IMR-90 (cell line): Measurements from ENCODE around the gene EPHB1. TPM values are rescaled to one million over a fixed set of nuclear protein-coding genes. Genes with fewer than 3 reads are reported as not detected.

ENCODE experiments used
- ATAC-seq: fragments of 200-7000 bp; cut with Tn5 transposase; 2 replicates; pipeline ENCODE4 v1.9.1; 2020; ENCODE audit warnings: low read depth, mild to moderate bottlenecking, moderate library complexity
- BruUV-seq: library from RNA; stranded (reverse); fragments of 400-500 nt; replicated peaks from 2 replicates; lab custom pipeline; 2021; lab: Mats Ljungman, UMichigan
- CTCF ChIA-PET: fragments of 300-600 bp; formaldehyde crosslinking; extraction: SDS; loops from one replicate; lab custom pipeline; 2021; ENCODE audit warnings: antibody characterized with exemption; lab: Yijun Ruan, JAX
- POLR2A ChIA-PET: fragments of 300-600 bp; sonication (Branson Sonifier 250); formaldehyde crosslinking; loops from one replicate; lab custom pipeline; 2022; ENCODE audit warnings: antibody characterized with exemption; ENCODE audit not compliant: unreplicated experiment; lab: Charles Lee
- DNase-seq: peaks from one replicate; pipeline ENCODE4 v3.0.0; 2013
- H2AFZ ChIP-seq: replicated peaks from 2 replicates; pipeline ENCODE3; 2013; ENCODE audit warnings: low read length, mild to moderate bottlenecking; ENCODE audit not compliant: poor library complexity
- H2AK5ac ChIP-seq: 2 replicates; pipeline ENCODE4 v1.6.1; 2013; ENCODE audit warnings: low read depth, low read length, inconsistent platforms
- H2AK9ac ChIP-seq: replicated peaks from 2 replicates; pipeline ENCODE3; 2013; ENCODE audit warnings: mild to moderate bottlenecking, low read depth, low read length, moderate library complexity; ENCODE audit not compliant: poor library complexity
- H2BK120ac ChIP-seq: 2 replicates; pipeline ENCODE4 v1.6.1; 2013; ENCODE audit warnings: low read depth, low read length, inconsistent platforms
- H2BK15ac ChIP-seq: 3 replicates; pipeline ENCODE4 v1.6.1; 2013; ENCODE audit warnings: low read depth, low read length, inconsistent platforms
- H2BK20ac ChIP-seq: 2 replicates; pipeline ENCODE4 v1.6.1; 2013; ENCODE audit warnings: low read depth, mild to moderate bottlenecking, inconsistent platforms, low read length, moderate library complexity
- H2BK5ac ChIP-seq: 2 replicates; pipeline ENCODE4 v1.6.1; 2013; ENCODE audit warnings: mild to moderate bottlenecking, low read depth, low read length, inconsistent platforms; ENCODE audit not compliant: poor library complexity, severe bottlenecking
- H3K14ac ChIP-seq: replicated peaks from 2 replicates; pipeline ENCODE4 v1.6.1; 2013; ENCODE audit warnings: low read depth, low read length, inconsistent platforms
- H3K18ac ChIP-seq: 2 replicates; pipeline ENCODE4 v1.6.1; 2013; ENCODE audit warnings: low read depth, low read length, control low read depth
- H3K23ac ChIP-seq: 2 replicates; pipeline ENCODE4 v1.6.1; 2013; ENCODE audit warnings: low read depth, low read length, inconsistent platforms
- H3K27ac ChIP-seq: 2 replicates; pipeline ENCODE4 v1.5.1; 2013; ENCODE audit warnings: mild to moderate bottlenecking, control low read depth, low read length; ENCODE audit not compliant: insufficient read depth
- H3K27me3 ChIP-seq: 2 replicates; pipeline ENCODE4 v1.6.1; 2013; ENCODE audit warnings: low read length; ENCODE audit not compliant: control insufficient read depth, insufficient read depth
- H3K36me3 ChIP-seq: 2 replicates; pipeline ENCODE4 v1.6.1; 2013; ENCODE audit warnings: low read length, mixed read lengths; ENCODE audit not compliant: control insufficient read depth, insufficient read depth
- H3K4ac ChIP-seq: 2 replicates; pipeline ENCODE4 v1.6.1; 2013; ENCODE audit warnings: low read depth, low read length, inconsistent platforms
- H3K4me1 ChIP-seq: 2 replicates; pipeline ENCODE4 v1.6.1; 2013; ENCODE audit warnings: low read length, mixed read lengths; ENCODE audit not compliant: control insufficient read depth, insufficient read depth
- H3K4me2 ChIP-seq: 2 replicates; pipeline ENCODE4 v1.6.1; 2013; ENCODE audit warnings: low read depth, mild to moderate bottlenecking, control low read depth, low read length, moderate library complexity
- H3K4me3 ChIP-seq: 2 replicates; pipeline ENCODE4 v1.5.1; 2013; ENCODE audit warnings: low read depth, mild to moderate bottlenecking, control low read depth, low read length, moderate library complexity; ENCODE audit not compliant: insufficient read depth
- H3K56ac ChIP-seq: 2 replicates; pipeline ENCODE4 v1.6.1; 2013; ENCODE audit warnings: low read length, inconsistent platforms; ENCODE audit not compliant: insufficient read depth; ENCODE audit errors: extremely low read depth
- H3K79me1 ChIP-seq, 2 experiments: 2 replicates each; pipeline ENCODE4 v1.6.1; 2013; ENCODE audit warnings: low read length in 2 of 2, inconsistent platforms in 1 of 2, low read depth in 1 of 2
- H3K9ac ChIP-seq: 2 replicates; pipeline ENCODE4 v1.6.1; 2013; ENCODE audit warnings: low read depth, low read length, control low read depth
- H3K9me1 ChIP-seq: 2 replicates; pipeline ENCODE4 v1.6.1; 2013; ENCODE audit warnings: low read length, inconsistent platforms; ENCODE audit not compliant: insufficient read depth
- H3K9me3 ChIP-seq: 2 replicates; pipeline ENCODE4 v1.6.1; 2013; ENCODE audit warnings: low read length; ENCODE audit not compliant: control insufficient read depth, insufficient read depth
- H4K20me1 ChIP-seq: 2 replicates; pipeline ENCODE4 v1.6.1; 2013; ENCODE audit warnings: low read length, inconsistent platforms; ENCODE audit not compliant: insufficient read depth
- H4K5ac ChIP-seq: 2 replicates; pipeline ENCODE4 v1.6.1; 2013; ENCODE audit warnings: mild to moderate bottlenecking, low read depth, low read length, control low read depth
- H4K8ac ChIP-seq, 2 experiments: 2 replicates each; pipeline ENCODE4 v1.6.1; 2013; ENCODE audit warnings: low read depth in 2 of 2, low read length in 2 of 2, control low read depth in 1 of 2, inconsistent platforms in 1 of 2
- H4K91ac ChIP-seq: 2 replicates; pipeline ENCODE4 v1.6.1; 2013; ENCODE audit warnings: low read depth, low read length, inconsistent platforms; ENCODE audit not compliant: insufficient read depth
- CHD1 ChIP-seq: IDR thresholded peaks from 2 replicates; pipeline ENCODE4 v1.6.1; 2012; ENCODE audit warnings: low read depth, low read length, improper control_type of control experiment
- USF2 ChIP-seq: fragments of 150-350 bp; IDR thresholded peaks from 2 replicates; pipeline ENCODE4 v1.6.1; 2017; ENCODE audit warnings: mild to moderate bottlenecking, antibody characterized with exemption, low read length, low read depth
- WGBS, 2 experiments: methylation state at CpG; one replicate each; pipeline versions ENCODE4 v1.1.5 to v1.1.7; 2013; ENCODE audit warnings: missing lambda C conversion rate in 2 of 2; ENCODE audit not compliant: insufficient read length in 1 of 2; ENCODE audit errors: extremely low coverage in 2 of 2; 5-methylcytosine and 5-hydroxymethylcytosine counted together
- dilution Hi-C: fragments of 300-500 bp; cut with HindIII; formaldehyde crosslinking; loops from one replicate; pipeline ENCODE4 v1.14.3; 2018; ENCODE audit warnings: low sequenced_read_pairs; ENCODE audit not compliant: unreplicated experiment
- in situ Hi-C: fragments of 300-500 bp; cut with MboI; formaldehyde crosslinking; loops from 3 replicates; pipeline ENCODE4 v1.14.3; 2019; ENCODE audit warnings: low sequenced_read_pairs, inconsistent platforms, mixed read lengths
- intact Hi-C: fragments of 100-400 bp; cut with micrococcal nuclease; formaldehyde crosslinking; loops from 2 replicates; pipeline ENCODE4 v1.10.0; 2022
- polyA plus RNA-seq, 3 experiments: library from polyadenylated mRNA; depleted of rRNA; stranded (reverse); fragments of >200 nt; gene quantifications; 2 replicates each; pipeline ENCODE4 v1.2.3, GENCODE V29; 2012; ENCODE audit warnings: low replicate concordance in 1 of 3
- total RNA-seq: library from RNA; depleted of rRNA; stranded (reverse); fragments of >200 nt; gene quantifications from 2 replicates; pipeline ENCODE4 v1.2.3, GENCODE V29; 2012
- TF ChIP-seq, protein P1 (sequence below): fragments of 150-350 bp; IDR thresholded peaks from 2 replicates; pipeline ENCODE4 v1.6.1; 2016; ENCODE audit warnings: low read depth, mild to moderate bottlenecking, low read length, moderate library complexity, borderline replicate concordance

The EPHB1 gene
- total and polyA plus RNA-seq, 2 of the 4 experiments (the other 2 are of a cell fraction): 0.17 to 0.36 TPM

DNA sequence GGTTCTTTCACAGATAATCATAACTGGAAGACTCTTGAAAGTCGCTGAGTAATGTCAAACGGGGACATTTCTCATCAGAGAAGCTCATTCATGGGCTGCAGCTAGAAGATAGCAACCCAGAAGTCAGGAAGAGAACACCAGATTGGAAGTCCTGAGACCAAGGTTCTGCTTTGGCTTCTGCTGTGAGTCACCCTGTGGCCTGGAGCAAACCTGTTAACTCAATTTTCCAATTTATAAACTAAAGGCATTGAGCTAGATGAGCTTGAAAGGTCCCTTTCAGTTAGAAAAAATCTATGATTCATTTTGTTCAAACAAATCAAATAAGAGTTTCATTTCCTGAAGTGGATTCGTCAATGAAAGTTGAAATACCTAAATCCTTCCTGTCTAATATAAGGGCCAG, 402.2 kb downstream of the EPHB1 start:
- no peaks in the 10 kb centered on the region for H4K20me1 ChIP-seq
- no peak overlapping the region for H3K14ac ChIP-seq
- no peak overlapping the region for H4K5ac ChIP-seq
- no peak overlapping the region for H3K27ac ChIP-seq
- intact Hi-C loops: no loop called here
- dilution Hi-C loops: no loop called here
- H3K9me1 ChIP-seq: no peaks in the 10 kb centered on the region
- no peak overlapping the region for H4K8ac ChIP-seq
- no TSS peak for BruUV-seq
- H3K79me1 ChIP-seq: no peaks in the 10 kb centered on the region
- DNase-seq (no peak), ATAC-seq (no peak)
- H2BK120ac ChIP-seq: no peak overlapping the region
- H3K4me1 ChIP-seq: no peaks in the 10 kb centered on the region
- H2AK5ac ChIP-seq: no peak overlapping the region
- ChIA-PET CTCF (no interaction called here), POLR2A (no interaction called here)
- no peak overlapping the region for H2AFZ ChIP-seq
- H3K4me3 ChIP-seq: no peak overlapping the region
- no peaks in the 10 kb centered on the region for H3K27me3 ChIP-seq
- in situ Hi-C loops: no loop called here
- WGBS, 2 experiments: no CpG with 5 or more reads among the region's 3 CpGs
- no peak overlapping the region for H2BK5ac ChIP-seq
- peaks cover 13% of the 10 kb centered on the region; the same call in 1 of the 2 replicates for H3K9me3 ChIP-seq
- no peak overlapping the region for H3K4ac ChIP-seq
- no peak overlapping the region for H2BK20ac ChIP-seq
- H3K36me3 ChIP-seq: no peaks in the 10 kb centered on the region
- no peak overlapping the region for H2BK15ac ChIP-seq
- TF ChIP-seq, protein P1, sequence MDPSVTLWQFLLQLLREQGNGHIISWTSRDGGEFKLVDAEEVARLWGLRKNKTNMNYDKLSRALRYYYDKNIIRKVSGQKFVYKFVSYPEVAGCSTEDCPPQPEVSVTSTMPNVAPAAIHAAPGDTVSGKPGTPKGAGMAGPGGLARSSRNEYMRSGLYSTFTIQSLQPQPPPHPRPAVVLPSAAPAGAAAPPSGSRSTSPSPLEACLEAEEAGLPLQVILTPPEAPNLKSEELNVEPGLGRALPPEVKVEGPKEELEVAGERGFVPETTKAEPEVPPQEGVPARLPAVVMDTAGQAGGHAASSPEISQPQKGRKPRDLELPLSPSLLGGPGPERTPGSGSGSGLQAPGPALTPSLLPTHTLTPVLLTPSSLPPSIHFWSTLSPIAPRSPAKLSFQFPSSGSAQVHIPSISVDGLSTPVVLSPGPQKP: no peak
- TF ChIP-seq CHD1 (no peak), USF2 (no peak)
- H3K56ac ChIP-seq: no peak overlapping the region
- H2AK9ac ChIP-seq: no peak overlapping the region
- H3K23ac ChIP-seq: no peak overlapping the region
- H3K4me2 ChIP-seq: no peak overlapping the region
- H4K91ac ChIP-seq: no peak overlapping the region
- H3K9ac ChIP-seq: no peak overlapping the region
- no peak overlapping the region for H3K18ac ChIP-seq
